NCI-H2081 treated with DMSO at 0.1 percent for 48 hours (cell line): ENCODE data around the gene LRRC1.
"Not testable (repeated sequence)": the region's sequence is repeated elsewhere in the genome, so short reads cannot be mapped to it uniquely, and the experiment has no call there.

Experiments
- DNase-seq: peaks from one replicate; lab custom pipeline; 2025; lab: John Stamatoyannopoulos, UW

The LRRC1 gene

GRCh38 chr6:53794720-53795339 is at the start of gene LRRC1:
Gene LRRC1, plus strand, starts transcription at chr6:53795005. Its CDS starts 252 bp downstream, at chr6:53795257.
- DNase-seq, result no peak

GRCh38 chr6:53746442-53747103 is 48.2 kb upstream of the LRRC1 start:
- no peak for DNase-seq

- DNase-seq, result no peak
Observed at GRCh38 chr6:53750052-53750650, 44.7 kb upstream of the LRRC1 start.

- DNase-seq, result no peak
Observed at GRCh38 chr6:53751417-53751816, 43.4 kb upstream of the LRRC1 start.

GRCh38 chr6:53752440-53752839 is 42.4 kb upstream of the LRRC1 start:
- no peak for DNase-seq

- no peak for DNase-seq
Observed at GRCh38 chr6:53752856-53753255, 41.9 kb upstream of the LRRC1 start.

- DNase-seq, result no peak
Observed at GRCh38 chr6:53754330-53754729, 40.5 kb upstream of the LRRC1 start.

- no peak for DNase-seq
Observed at GRCh38 chr6:53756396-53756795, 38.4 kb upstream of the LRRC1 start.

- no peak for DNase-seq
Observed at GRCh38 chr6:53758496-53758895, 36.3 kb upstream of the LRRC1 start.

- no peak for DNase-seq
Observed at GRCh38 chr6:53761036-53761435, 33.8 kb upstream of the LRRC1 start.

GRCh38 chr6:53765270-53765669 is 29.5 kb upstream of the LRRC1 start:
- no peak for DNase-seq

GRCh38 chr6:53766930-53767329 is 27.9 kb upstream of the LRRC1 start:
- no peak for DNase-seq

GRCh38 chr6:53767941-53768340 is 26.9 kb upstream of the LRRC1 start:
- DNase-seq, result no peak

- DNase-seq, result no peak
Observed at GRCh38 chr6:53768636-53769035, 26.2 kb upstream of the LRRC1 start.

GRCh38 chr6:53770780-53771249 is 24.0 kb upstream of the LRRC1 start:
- no peak for DNase-seq

- DNase-seq, result no peak
Observed at GRCh38 chr6:53771785-53772624, 22.8 kb upstream of the LRRC1 start.

GRCh38 chr6:53773044-53773696 is 21.6 kb upstream of the LRRC1 start:
- no peak for DNase-seq

GRCh38 chr6:53776152-53776551 is 18.7 kb upstream of the LRRC1 start:
- not testable (repeated sequence) for DNase-seq

GRCh38 chr6:53784991-53785390 is 9.8 kb upstream of the LRRC1 start:
- DNase-seq, result not testable (repeated sequence)

GRCh38 chr6:53786832-53787231 is 8.0 kb upstream of the LRRC1 start:
- no peak for DNase-seq

GRCh38 chr6:53790886-53791285 is 3.9 kb upstream of the LRRC1 start:
- no peak for DNase-seq

- no peak for DNase-seq
Observed at GRCh38 chr6:53792016-53792415, 2.8 kb upstream of the LRRC1 start.
